Omental fat pad (tissue), 4 donors: ENCODE results near the gene PRSS37. TPM values are rescaled to one million over a fixed set of nuclear protein-coding genes. Genes with fewer than 3 reads are reported as not detected.

Experiments used
- ATAC-seq: fragments of 150-250 bp; one replicate; pipeline ENCODE4 v1.9.1; 2016; ENCODE audit warnings: mild to moderate bottlenecking, moderate library complexity; ENCODE audit not compliant: low FRiP score
- DNase-seq: peaks from one replicate; pipeline ENCODE4 v3.0.0-alpha.2; 2019; ENCODE audit warnings: low spot score
- total RNA-seq, 4 donors: library from RNA; depleted of rRNA; stranded (reverse); fragments of >200 nt; gene quantifications; one replicate each; pipeline ENCODE4 v1.1.0, GENCODE V29; 2016
- TF ChIP-seq, protein P1 (sequence below), 3 donors: fragments of 450-650 bp; IDR thresholded peaks; one replicate each; pipeline ENCODE4 v1.5.1; 2016 to 2017; ENCODE audit warnings: antibody characterized with exemption in 3 of 3, mild to moderate bottlenecking in 3 of 3, moderate library complexity in 2 of 3

The PRSS37 gene, protein sequence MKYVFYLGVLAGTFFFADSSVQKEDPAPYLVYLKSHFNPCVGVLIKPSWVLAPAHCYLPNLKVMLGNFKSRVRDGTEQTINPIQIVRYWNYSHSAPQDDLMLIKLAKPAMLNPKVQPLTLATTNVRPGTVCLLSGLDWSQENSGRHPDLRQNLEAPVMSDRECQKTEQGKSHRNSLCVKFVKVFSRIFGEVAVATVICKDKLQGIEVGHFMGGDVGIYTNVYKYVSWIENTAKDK
- not detected for total RNA-seq

- TF ChIP-seq, protein P1, sequence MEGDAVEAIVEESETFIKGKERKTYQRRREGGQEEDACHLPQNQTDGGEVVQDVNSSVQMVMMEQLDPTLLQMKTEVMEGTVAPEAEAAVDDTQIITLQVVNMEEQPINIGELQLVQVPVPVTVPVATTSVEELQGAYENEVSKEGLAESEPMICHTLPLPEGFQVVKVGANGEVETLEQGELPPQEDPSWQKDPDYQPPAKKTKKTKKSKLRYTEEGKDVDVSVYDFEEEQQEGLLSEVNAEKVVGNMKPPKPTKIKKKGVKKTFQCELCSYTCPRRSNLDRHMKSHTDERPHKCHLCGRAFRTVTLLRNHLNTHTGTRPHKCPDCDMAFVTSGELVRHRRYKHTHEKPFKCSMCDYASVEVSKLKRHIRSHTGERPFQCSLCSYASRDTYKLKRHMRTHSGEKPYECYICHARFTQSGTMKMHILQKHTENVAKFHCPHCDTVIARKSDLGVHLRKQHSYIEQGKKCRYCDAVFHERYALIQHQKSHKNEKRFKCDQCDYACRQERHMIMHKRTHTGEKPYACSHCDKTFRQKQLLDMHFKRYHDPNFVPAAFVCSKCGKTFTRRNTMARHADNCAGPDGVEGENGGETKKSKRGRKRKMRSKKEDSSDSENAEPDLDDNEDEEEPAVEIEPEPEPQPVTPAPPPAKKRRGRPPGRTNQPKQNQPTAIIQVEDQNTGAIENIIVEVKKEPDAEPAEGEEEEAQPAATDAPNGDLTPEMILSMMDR (IDR thresholded peaks at IDR 0.05): no peak
- DNase-seq: no peak
- ATAC-seq: no peak
Observed at GRCh38 chr7:141841385-141841784, at the start of gene PRSS37. TSS of gene PRSS37 (minus strand) at chr7:141841485. CDS start at chr7:141841049, 436 bp downstream.

GRCh38 chr7:141889321-141889720 is 48.0 kb upstream of the PRSS37 start:
- TF ChIP-seq, protein P1 (IDR thresholded peaks at IDR 0.05): no peak
- no peak for ATAC-seq

GRCh38 chr7:141884539-141885225 is 43.4 kb upstream of the PRSS37 start:
- DNase-seq (no peak), ATAC-seq (no peak)
- TF ChIP-seq, protein P1 (IDR thresholded peaks at IDR 0.05): no peak

More at GRCh38 chr7:141889321-141889720, 48.0 kb upstream of the PRSS37 start:
- DNase-seq: no peak

DNA sequence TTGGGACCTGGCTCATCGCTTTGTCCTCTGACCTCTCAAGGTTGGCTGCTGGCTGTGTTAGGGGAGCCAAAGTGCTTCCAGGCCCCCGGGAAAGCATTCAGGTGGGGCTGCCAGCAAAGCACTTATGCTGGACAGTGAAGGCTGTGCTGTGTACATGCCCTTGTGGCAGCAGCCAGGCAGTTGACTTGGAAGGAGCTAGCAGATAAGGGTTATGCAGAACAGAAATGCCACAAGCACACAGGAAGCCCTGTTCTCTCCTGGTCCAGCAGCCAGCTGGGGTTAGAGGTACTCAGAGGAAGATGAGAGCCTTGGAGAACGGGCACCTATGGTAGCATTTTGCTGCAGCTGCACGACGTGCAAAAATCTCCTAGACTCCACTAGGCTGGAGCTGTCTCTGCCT is 39.7 kb upstream of the PRSS37 start:
- no peak for DNase-seq
- no peak for ATAC-seq
- TF ChIP-seq, protein P1 (IDR thresholded peaks at IDR 0.05): no peak

DNA sequence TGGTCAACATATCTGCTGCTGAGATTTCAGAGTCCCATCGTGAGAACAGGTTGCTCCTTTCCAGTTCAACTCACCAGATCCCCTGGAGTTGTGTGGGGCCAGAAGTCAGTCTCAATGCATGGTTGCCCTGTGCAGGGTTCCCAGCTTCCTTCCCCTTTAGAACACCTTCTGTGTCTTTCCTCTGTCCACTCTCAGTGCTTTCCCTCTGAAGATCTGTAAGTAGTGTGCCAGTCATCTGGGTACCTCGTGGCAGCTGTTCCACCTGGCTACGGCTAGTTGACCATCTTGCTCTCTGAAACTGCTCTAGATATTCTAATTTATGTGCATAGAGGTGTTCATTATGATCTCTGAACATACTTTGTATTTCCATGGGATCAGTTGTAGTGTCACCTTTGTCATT is 36.1 kb upstream of the PRSS37 start:
- no peak for DNase-seq
- ATAC-seq: no peak
- TF ChIP-seq, protein P1 (IDR thresholded peaks at IDR 0.05): no peak

GRCh38 chr7:141876371-141876770 is 35.1 kb upstream of the PRSS37 start:
- ATAC-seq: no peak
- TF ChIP-seq, protein P1 (IDR thresholded peaks at IDR 0.05): no peak
- no peak for DNase-seq

GRCh38 chr7:141875453-141875852 is 34.2 kb upstream of the PRSS37 start:
- DNase-seq (no peak), ATAC-seq (no peak)
- TF ChIP-seq, protein P1 (IDR thresholded peaks at IDR 0.05): no peak
